GM10847 (cell line): Measurements from ENCODE around the gene CCDC170.

Experiments
- POLR2A ChIP-seq: IDR thresholded peaks from 2 replicates; pipeline ENCODE4 v1.6.1; 2011; ENCODE audit not compliant: insufficient read length; ENCODE audit errors: extremely low read depth

The CCDC170 gene

GRCh38 chr6:151535476-151536187 lies 41.8 kb downstream of the CCDC170 start:
- no peak for TF ChIP-seq POLR2A

- TF ChIP-seq POLR2A = no peak
These were observed 42.3 kb downstream of the CCDC170 start for GRCh38 chr6:151536188-151536479.

DNA sequence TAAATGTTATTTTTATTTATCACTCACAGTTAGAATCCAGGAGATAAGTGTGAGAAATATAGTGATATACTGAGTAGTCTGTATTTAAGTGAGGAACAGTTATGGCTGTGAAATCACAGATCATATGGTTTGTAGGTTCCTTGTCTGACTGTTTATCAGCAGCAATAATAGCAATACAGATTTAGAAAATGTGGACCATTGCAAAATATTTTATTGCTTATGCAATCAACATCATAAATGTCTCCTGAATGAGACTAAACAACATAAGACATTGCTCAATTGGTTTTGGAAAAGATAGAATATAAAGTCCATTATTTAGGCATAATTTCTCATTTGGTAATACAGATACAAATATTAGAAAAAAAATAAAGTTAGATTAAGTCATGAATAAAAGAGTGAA lies 43.7 kb downstream of the CCDC170 start:
- TF ChIP-seq POLR2A = no peak

GRCh38 chr6:151539506-151540268 lies 45.9 kb downstream of the CCDC170 start:
- no peak for TF ChIP-seq POLR2A

- TF ChIP-seq POLR2A = no peak
These were observed 50.6 kb downstream of the CCDC170 start for GRCh38 chr6:151544453-151544852.

- no peak for TF ChIP-seq POLR2A
These were observed 53.3 kb downstream of the CCDC170 start for GRCh38 chr6:151546941-151547659.

DNA sequence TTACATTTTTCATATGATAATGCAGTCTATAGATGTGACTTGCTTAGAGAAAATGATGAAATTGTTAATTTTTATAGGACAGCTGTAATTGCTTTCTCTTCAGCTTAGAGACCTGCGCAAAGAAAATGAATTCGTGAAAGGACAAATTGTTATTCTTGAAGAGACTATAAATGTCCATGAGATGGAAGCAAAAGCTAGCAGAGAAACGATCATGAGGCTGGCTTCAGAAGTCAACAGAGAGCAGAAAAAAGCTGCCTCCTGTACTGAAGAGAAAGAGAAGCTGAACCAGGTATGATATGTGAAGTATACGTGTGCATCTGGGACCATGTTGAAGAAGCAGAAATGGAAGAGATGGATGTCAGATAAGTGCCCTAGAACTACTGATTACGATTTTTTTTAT lies 54.4 kb downstream of the CCDC170 start:
- no peak for TF ChIP-seq POLR2A

DNA sequence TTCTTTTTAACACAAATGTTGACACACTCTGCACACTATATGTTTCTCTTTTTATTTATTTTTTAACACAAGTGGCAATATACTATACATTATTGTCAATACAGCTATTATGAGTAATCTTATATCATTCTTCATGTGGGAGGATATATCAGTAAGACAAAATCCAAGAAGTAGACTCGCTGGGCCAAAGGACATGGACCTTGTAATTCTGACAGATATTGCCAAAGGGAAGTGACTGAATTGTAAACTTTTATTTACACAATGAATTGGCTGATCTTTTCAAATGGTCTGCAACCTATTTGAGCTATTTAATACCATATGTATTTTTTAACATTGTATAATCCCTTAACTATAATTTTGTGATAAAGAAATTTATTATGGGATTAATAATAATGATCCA lies 56.0 kb downstream of the CCDC170 start:
- no peak for TF ChIP-seq POLR2A

DNA sequence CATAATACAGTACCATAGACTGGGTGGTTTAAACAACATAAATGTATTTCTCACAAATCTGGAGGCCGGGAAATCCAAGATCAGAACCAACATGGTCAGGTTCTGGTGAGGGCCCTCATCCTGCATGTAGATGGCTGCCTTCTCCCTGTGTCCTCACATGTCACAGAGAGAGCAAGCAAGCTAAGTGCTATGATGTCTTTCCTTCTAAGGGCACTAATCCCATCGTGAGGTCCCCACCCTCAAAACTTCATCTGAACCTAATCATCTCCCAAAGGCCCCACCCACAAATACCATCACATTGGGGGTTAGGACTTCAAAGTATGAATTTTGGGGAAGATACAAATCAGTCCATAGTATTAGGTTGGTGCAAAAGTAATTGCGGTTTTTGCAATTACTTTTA lies 56.8 kb downstream of the CCDC170 start:
- no peak for TF ChIP-seq POLR2A

DNA sequence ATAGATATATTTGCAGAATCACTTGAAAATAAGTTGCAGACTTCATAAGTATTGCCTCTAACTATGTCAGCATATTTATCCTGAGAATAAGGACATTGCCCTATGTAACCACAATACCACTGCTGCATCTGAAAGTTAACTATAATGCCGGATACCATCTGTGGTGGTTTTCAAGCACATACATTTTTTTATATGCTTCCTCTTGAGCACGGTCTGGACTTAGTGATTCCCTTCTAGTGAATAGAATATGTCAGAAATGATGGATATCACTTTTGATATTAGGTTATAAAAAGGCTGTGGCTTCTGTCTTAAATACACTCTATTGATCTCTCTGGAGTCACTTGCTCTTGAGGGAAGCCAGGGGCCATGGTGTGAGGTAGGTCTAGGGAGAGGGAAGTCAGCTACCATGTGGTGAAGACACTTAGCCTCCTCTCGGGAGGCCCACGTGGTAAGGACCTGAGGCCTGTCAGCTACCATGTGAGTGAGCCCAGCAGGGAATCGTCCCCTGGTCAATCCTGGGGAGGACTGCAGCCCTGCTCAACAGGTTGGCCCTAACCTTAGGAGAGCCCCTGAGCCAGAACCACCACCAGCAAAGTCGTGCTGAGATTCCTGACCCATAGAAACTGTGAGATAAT lies 57.5 kb downstream of the CCDC170 start:
- TF ChIP-seq POLR2A = no peak

- TF ChIP-seq POLR2A = no peak
These were observed 59.8 kb downstream of the CCDC170 start for GRCh38 chr6:151553416-151554165.

- no peak for TF ChIP-seq POLR2A
These were observed 67.4 kb downstream of the CCDC170 start for GRCh38 chr6:151561238-151561637.

- no peak for TF ChIP-seq POLR2A
These were observed 70.8 kb downstream of the CCDC170 start for GRCh38 chr6:151564654-151565053.

DNA sequence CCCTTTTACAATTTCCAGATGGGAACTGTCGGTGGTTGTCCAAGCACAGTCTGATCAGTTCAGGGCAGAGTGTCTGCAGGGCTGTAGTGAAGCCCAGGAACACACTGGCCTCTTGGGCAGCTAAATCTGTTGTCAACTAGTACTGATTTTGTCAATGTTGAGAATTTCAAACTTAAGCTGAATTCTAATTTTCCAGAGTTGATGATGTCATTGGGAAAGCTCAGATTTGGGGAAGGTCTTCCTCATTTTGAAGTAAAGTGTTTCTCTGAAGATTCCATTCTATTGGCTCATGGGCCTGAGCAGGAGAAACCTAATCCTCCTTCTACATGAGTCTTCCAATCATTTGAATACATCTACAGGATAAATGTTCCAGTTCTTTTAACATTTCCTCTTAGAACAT lies 72.1 kb downstream of the CCDC170 start:
- no peak for TF ChIP-seq POLR2A

DNA sequence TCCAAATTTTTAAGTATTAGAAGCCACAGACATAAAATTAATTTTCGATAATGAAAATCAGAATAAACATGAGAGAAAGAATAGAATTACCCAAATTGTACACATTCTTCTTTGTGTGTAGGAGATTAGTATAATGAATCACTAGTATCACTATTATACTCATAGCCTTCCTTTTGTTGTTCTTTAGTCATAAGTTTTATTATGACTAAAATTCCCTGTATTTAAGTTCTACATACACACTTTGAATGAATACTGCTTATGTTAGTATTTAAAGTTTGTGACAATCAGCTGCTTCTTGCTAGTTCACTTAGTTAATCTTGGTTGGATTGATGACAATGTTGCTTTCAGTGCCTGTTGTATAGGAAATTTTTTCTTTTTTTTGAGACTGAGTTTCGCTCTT lies 72.7 kb downstream of the CCDC170 start:
- no peak for TF ChIP-seq POLR2A

DNA sequence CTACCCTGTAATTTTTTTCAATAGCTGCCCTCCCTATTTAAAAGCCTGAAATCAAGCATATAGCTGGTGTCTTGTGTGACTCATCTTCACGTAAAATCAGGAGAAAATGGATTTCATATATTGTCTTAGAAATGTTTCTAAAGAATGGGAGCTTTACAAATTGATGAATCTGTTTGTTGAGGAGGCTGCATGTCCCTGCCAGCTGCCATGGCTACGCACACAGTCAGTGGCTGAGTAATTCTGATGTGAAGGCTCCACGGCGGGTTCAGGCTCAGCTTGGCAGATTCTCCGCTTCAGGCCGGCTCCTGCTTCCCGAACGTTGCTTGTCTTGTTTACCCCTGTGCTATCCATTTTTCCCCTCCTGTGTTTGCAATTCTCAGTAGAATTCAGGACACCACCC lies 82.8 kb downstream of the CCDC170 start:
- TF ChIP-seq POLR2A = no peak

DNA sequence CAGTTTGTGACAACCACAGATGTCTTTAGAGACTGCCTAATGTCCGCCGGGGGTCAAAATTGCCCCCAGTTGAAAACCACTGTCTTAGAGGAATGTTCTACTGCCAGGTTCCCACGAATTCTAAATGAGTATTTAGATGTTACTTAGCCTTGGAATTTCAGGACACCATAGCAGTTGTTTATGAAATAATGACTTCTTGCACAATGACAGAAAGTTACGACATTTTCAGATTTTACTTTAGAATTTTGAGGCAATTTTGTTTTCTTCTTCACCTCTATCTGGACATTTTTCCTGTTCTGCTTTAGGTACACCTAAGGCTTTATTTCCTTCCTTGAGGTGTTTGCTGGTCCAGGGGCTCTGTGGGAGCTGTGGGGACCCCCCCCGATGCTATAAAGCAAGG lies 83.4 kb downstream of the CCDC170 start:
- no peak for TF ChIP-seq POLR2A
